K562 (cell line): ENCODE measurements around the gene SPIB. TPM values are rescaled to one million over a fixed set of nuclear protein-coding genes. Genes with fewer than 3 reads are reported as not detected.

Source experiments
- CBX3 ChIP-seq, 2 experiments: IDR thresholded peaks; 1 replicate in 1 of 2; 2 replicates in 1 of 2; pipeline ENCODE4 v1.6.1; 2012; ENCODE audit warnings: inconsistent platforms in 2 of 2, low read length in 2 of 2, borderline replicate concordance in 1 of 2, control low read depth in 1 of 2
- CHD1 ChIP-seq: fragments of 200-600 bp; sonication (generic); IDR thresholded peaks from one replicate; pipeline ENCODE4 v1.6.1; 2012; ENCODE audit warnings: mild to moderate bottlenecking, moderate library complexity, low read length, inconsistent platforms
- CREM ChIP-seq: IDR thresholded peaks from 2 replicates; pipeline ENCODE4 v1.6.1; 2014; ENCODE audit warnings: antibody characterized with exemption, low read depth
- ELF2 ChIP-seq: fragments of 250-450 bp; sonication (Bioruptor Pico); IDR thresholded peaks from 2 replicates; pipeline ENCODE4 v1.5.0; 2021; ENCODE audit warnings: mild to moderate bottlenecking
- OTX1 ChIP-seq: fragments of 450-650 bp; formaldehyde crosslinking; IDR thresholded peaks from 2 replicates; pipeline ENCODE4 v1.4.0; 2022; ENCODE audit warnings: mild to moderate bottlenecking
- PRPF4 ChIP-seq: fragments of 200-400 bp; formaldehyde crosslinking; IDR thresholded peaks from one replicate; pipeline ENCODE4 v1.6.1; 2017; ENCODE audit warnings: low read length, low read depth, mild to moderate bottlenecking; ENCODE audit not compliant: insufficient read depth, poor library complexity, severe bottlenecking
- RFX5 ChIP-seq: IDR thresholded peaks from 2 replicates; pipeline ENCODE4 v1.6.1; 2011; ENCODE audit warnings: low read depth, mild to moderate bottlenecking, improper control_type of control experiment, low read length
- SRF ChIP-seq, 2 experiments: fragments of 250-450, 450-650 bp in 1 of 2; sonication (Bioruptor Pico) in 1 of 2; sonication (generic) in 1 of 2; formaldehyde crosslinking; IDR thresholded peaks; 2 replicates each; pipeline versions ENCODE4 v1.5.0 to v1.5.1; 2020 to 2022; ENCODE audit warnings: mild to moderate bottlenecking in 1 of 2, missing genetic modification reagents in 1 of 2
- ZNF274 ChIP-seq: IDR thresholded peaks from 2 replicates; pipeline ENCODE4 v1.6.1; 2011; ENCODE audit warnings: low read depth, mild to moderate bottlenecking, low read length, moderate library complexity, borderline replicate concordance
- polyA plus RNA-seq, 8 experiments: library from polyadenylated mRNA; depleted of rRNA in 4 of 8; stranded (reverse) in 5 of 8; unstranded in 3 of 8; fragments of >200 nt; fragmentation: Nextera tagmentation in 2 of 8; fragmentation: Illumina TruSeq in 1 of 8; extraction: Ambion mirVana in 2 of 8; extraction: Trizol in 1 of 8; gene quantifications; 2 replicates each; pipeline versions ENCODE4 v1.2.1 to v1.2.3, GENCODE V29; 2011 to 2014; ENCODE audit warnings: inconsistent platforms in 1 of 8, missing spikeins in 1 of 8
- total RNA-seq, 7 experiments: library from RNA; depleted of rRNA in 6 of 7; stranded (reverse); fragments of >200 nt in 6 of 7; fragmentation: Illumina TruSeq in 2 of 7; extraction: Trizol in 2 of 7; gene quantifications; 2 replicates each; pipeline versions ENCODE4 v1.2.1 to v1.2.3, GENCODE V29; 2011 to 2021; ENCODE audit warnings: low replicate concordance in 1 of 7
- TF ChIP-seq, protein P1 (sequence below): sonication (generic); formaldehyde crosslinking; IDR thresholded peaks from 2 replicates; pipeline ENCODE4 v1.4.0; 2020; ENCODE audit warnings: mild to moderate bottlenecking, missing genetic modification reagents
- TF ChIP-seq, protein P2 (sequence below), 2 experiments: fragments of 450-650 bp; IDR thresholded peaks; 2 replicates each; pipeline ENCODE4 v1.6.1; 2016; ENCODE audit warnings: mild to moderate bottlenecking in 2 of 2, borderline replicate concordance in 1 of 2, low read depth in 1 of 2, moderate library complexity in 1 of 2
- TF ChIP-seq, protein P3 (sequence below): sonication (generic); formaldehyde crosslinking; IDR thresholded peaks from 2 replicates; pipeline ENCODE4 v1.9.0; 2022; ENCODE audit warnings: mild to moderate bottlenecking, missing genetic modification reagents
- TF ChIP-seq, protein P4 (sequence below): fragments of 250-450 bp; sonication (Bioruptor Pico); IDR thresholded peaks from 2 replicates; pipeline ENCODE4 v1.5.0; 2022; ENCODE audit warnings: mild to moderate bottlenecking

SPIB gene
- total and polyA plus RNA-seq, 9 of the 15 experiments (the other 6 are each of a cell fraction or from before 2014, with no cell fraction given) = 0.06 to 1.0 (median 0.43) TPM; not detected in 1

DNA sequence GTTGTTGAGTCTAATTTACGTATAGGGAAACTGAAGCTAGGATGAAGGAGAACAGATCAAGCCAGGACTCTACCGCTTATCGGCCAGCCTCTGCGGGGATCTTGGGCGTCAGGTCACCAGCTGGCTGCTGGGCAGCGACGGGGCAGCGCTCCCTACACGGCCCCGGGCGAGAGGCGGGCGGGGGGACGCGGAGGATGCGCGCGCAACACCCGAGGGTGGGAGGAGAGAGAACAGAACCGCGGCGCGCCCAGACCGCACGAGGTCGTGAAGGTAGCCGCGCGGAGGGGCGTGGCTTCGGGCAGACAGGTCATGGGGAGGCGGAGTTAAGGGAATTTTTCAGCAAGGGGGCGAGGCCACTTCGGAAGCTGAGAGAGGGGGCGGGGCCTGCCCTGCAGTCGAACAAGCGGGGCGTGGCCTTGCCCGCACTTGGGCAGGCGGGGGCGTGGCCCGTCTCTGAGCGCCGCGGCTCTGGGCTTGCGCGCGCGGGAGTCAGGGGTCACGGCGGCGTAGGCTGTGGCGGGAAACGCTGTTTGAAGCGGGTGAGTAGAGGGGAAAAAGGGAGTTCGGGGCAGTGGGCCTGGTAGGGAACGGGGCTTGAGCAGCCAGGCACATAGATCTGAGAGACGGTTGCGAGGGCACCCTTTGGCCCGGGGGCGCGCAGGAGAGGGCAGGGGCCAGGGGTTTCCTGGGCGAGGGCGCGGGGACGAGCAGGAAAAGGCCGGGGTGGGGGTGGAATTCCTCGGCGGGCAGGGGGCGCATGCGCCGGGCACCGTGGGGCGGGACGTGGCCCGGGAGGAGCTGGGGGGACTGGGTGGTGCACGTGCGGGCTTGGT lies 34.7 kb upstream of the SPIB start, which contains the start of gene POLD1 (continued):
- TF ChIP-seq, protein P1, sequence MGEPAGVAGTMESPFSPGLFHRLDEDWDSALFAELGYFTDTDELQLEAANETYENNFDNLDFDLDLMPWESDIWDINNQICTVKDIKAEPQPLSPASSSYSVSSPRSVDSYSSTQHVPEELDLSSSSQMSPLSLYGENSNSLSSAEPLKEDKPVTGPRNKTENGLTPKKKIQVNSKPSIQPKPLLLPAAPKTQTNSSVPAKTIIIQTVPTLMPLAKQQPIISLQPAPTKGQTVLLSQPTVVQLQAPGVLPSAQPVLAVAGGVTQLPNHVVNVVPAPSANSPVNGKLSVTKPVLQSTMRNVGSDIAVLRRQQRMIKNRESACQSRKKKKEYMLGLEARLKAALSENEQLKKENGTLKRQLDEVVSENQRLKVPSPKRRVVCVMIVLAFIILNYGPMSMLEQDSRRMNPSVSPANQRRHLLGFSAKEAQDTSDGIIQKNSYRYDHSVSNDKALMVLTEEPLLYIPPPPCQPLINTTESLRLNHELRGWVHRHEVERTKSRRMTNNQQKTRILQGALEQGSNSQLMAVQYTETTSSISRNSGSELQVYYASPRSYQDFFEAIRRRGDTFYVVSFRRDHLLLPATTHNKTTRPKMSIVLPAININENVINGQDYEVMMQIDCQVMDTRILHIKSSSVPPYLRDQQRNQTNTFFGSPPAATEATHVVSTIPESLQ (CRISPR knock-in tag) = no peak; the same call in 1 of the 2 replicates
- TF ChIP-seq CREM (peak; percentile 71), OTX1 (CRISPR knock-in tag) (peak; percentile 68), ZNF274 (no peak), RFX5 (no peak), SRF (CRISPR knock-in tag; IDR thresholded peaks at IDR 0.05) (peak; percentile 79 to 92), CHD1 (no peak), CBX3 (IDR thresholded peaks at IDR 0.05; ENCODE audit: borderline replicate concordance in 1 of 2, low read length in 2 of 2) (no peak), PRPF4 (no peak), ELF2 (CRISPR knock-in tag) (peak; percentile 91)
- TF ChIP-seq, protein P2, sequence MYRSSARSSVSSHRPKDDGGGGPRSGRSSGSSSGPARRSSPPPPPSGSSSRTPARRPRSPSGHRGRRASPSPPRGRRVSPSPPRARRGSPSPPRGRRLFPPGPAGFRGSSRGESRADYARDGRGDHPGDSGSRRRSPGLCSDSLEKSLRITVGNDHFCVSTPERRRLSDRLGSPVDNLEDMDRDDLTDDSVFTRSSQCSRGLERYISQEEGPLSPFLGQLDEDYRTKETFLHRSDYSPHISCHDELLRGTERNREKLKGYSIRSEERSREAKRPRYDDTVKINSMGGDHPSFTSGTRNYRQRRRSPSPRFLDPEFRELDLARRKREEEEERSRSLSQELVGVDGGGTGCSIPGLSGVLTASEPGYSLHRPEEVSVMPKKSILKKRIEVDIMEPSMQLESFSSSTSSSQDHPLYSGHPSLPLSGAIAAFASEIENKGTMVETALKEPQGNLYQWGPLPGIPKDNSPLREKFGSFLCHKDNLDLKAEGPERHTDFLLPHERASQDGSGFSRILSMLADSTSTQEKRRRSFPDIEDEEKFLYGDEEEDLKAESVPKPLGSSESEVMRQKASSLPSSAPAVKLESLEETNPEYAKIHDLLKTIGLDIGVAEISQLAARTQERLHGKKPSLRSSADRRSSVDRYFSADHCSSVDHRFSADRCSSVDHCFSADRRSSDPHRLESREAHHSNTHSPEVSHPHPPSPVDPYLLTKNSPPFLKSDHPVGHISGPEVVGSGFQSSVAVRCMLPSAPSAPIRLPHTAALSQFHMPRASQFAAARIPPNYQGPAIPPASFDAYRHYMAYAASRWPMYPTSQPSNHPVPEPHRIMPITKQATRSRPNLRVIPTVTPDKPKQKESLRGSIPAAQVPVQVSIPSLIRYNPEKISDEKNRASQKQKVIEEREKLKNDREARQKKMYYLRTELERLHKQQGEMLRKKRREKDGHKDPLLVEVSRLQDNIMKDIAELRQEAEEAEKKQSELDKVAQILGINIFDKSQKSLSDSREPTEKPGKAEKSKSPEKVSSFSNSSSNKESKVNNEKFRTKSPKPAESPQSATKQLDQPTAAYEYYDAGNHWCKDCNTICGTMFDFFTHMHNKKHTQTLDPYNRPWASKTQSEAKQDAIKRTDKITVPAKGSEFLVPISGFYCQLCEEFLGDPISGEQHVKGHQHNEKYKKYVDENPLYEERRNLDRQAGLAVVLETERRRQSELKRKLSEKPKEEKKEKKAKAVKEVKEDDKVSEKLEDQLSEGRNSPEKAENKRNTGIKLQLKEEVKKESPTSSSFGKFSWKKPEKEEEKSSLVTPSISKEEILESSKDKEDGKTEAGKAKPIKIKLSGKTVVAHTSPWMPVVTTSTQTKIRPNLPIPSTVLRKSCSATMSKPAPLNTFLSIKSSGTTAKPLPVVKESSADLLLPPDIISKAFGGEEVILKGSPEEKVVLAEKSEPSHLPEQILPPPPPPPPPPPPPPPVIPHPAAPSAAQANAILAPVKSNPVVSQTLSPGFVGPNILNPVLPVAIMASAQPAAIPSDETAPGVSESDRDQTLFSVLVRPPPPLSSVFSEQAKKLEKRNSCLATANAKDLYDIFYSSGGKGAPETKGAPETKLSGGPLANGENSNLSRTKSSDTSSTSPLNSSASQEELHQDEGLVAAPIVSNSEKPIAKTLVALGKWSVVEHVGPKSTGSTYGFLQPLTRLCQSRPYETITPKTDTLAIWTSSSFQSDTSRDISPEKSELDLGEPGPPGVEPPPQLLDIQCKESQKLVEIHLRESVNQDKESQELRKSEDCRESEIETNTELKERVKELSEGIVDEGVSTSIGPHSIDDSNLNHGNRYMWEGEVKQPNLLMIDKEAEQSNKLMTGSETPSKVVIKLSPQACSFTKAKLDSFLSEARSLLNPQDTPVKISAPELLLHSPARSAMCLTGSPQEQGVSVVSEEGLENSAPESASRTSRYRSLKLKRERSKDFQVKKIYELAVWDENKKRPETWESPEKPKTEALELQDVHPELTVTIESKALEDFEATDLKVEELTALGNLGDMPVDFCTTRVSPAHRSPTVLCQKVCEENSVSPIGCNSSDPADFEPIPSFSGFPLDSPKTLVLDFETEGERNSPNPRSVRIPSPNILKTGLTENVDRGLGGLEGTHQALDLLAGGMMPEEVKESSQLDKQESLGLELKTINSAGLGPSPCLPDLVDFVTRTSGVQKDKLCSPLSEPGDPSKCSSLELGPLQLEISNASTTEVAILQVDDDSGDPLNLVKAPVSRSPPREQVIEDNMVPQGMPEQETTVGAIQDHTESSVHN (IDR thresholded peaks at IDR 0.05; ENCODE audit: borderline replicate concordance in 1 of 2, low read depth in 1 of 2) = no peak
- TF ChIP-seq, protein P3, sequence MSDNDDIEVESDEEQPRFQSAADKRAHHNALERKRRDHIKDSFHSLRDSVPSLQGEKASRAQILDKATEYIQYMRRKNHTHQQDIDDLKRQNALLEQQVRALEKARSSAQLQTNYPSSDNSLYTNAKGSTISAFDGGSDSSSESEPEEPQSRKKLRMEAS (CRISPR knock-in tag) = peak; percentile 93
- TF ChIP-seq, protein P4, sequence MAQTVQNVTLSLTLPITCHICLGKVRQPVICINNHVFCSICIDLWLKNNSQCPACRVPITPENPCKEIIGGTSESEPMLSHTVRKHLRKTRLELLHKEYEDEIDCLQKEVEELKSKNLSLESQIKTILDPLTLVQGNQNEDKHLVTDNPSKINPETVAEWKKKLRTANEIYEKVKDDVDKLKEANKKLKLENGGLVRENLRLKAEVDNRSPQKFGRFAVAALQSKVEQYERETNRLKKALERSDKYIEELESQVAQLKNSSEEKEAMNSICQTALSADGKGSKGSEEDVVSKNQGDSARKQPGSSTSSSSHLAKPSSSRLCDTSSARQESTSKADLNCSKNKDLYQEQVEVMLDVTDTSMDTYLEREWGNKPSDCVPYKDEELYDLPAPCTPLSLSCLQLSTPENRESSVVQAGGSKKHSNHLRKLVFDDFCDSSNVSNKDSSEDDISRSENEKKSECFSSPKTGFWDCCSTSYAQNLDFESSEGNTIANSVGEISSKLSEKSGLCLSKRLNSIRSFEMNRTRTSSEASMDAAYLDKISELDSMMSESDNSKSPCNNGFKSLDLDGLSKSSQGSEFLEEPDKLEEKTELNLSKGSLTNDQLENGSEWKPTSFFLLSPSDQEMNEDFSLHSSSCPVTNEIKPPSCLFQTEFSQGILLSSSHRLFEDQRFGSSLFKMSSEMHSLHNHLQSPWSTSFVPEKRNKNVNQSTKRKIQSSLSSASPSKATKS (CRISPR knock-in tag) = 0 out of 2 replicates have a peak, but pooled peaks have one; percentile 8
